RWPE1 (cell line): ENCODE measurements around the gene PSMC3.
A peak's percentile ranks its signal among the peaks of the same experiment; 100 is the strongest.

ENCODE experiments used
- CTCF ChIA-PET: fragments of 350-600 bp; sonication (Branson Sonifier 250); formaldehyde crosslinking; extraction: SDS; loops from one replicate; lab custom pipeline; 2021; lab: Yijun Ruan, JAX
- POLR2A ChIA-PET: fragments of 400-600 bp; formaldehyde crosslinking; extraction: SDS; loops from one replicate; lab custom pipeline; 2020; ENCODE audit warnings: antibody characterized with exemption; ENCODE audit not compliant: low non-redundant PET; lab: Yijun Ruan, JAX
- DNase-seq: peaks from one replicate; pipeline ENCODE4 v3.0.0; 2012; ENCODE audit warnings: low spot score
- H3K27ac ChIP-seq: fragments of 450-650 bp; 2 replicates; pipeline ENCODE4 v1.5.1; 2017
- CTCF ChIP-seq: fragments of 450-650 bp; conservative IDR thresholded peaks from 2 replicates; pipeline ENCODE4 v1.5.1; 2017; ENCODE audit warnings: low read depth, mild to moderate bottlenecking

The PSMC3 gene

GRCh38 chr11:47426062-47426956 is at the start of gene PSMC3:
Gene PSMC3, minus strand, starts transcription at chr11:47426439. Its CDS starts 160 bp downstream, at chr11:47426279.
- TF ChIP-seq CTCF = no peak
- CTCF ChIA-PET = no interaction called here
- peak within 1 kb of the TSS; percentile 84 for H3K27ac ChIP-seq
- POLR2A ChIA-PET = no interaction called here
- peak; percentile 95 for DNase-seq

DNA sequence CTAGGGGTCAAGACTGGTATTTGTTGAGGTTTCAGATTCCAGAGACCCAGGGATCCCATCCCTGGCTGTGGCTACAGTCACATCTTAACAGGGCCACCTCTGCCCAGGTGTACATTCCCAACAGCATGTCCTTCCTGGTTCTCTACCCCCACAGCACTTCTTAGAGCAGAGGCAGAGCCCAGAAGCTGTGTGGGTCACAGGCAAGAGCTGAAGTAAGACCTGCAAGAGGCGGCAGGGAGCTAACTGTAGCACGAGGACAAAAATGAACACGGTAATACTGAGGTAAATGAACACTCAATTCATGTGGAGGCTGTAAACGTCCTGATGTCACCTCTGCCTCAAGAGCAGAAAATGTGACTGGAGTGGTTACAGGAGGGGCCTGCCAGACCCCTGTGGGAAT is 44.4 kb upstream of the PSMC3 start:
- ChIA-PET CTCF (interaction anchor here (0.6 to 1.1 kb wide), 3 partner anchors 12 to 99 kb away, joined by 3 read pairs; no protein-coding TSS in a partner anchor), POLR2A (no interaction called here)
- no peak overlapping the region for H3K27ac ChIP-seq
- DNase-seq = no peak
- TF ChIP-seq CTCF = no peak

GRCh38 chr11:47469361-47470179 is 43.3 kb upstream of the PSMC3 start:
- peak overlapping the region; percentile 44; the same call in 1 of the 2 replicates for H3K27ac ChIP-seq
- TF ChIP-seq CTCF = no peak
- ChIA-PET CTCF (interaction anchor here (0.7 to 1.2 kb wide), 3 partner anchors 13 to 30 kb away, joined by 3 to 5 read pairs (median 3); no protein-coding TSS in a partner anchor), POLR2A (no interaction called here)
- DNase-seq = no peak

GRCh38 chr11:47468598-47469214 is 42.5 kb upstream of the PSMC3 start:
- H3K27ac ChIP-seq = peak overlapping the region; percentile 44; the same call in 1 of the 2 replicates
- POLR2A ChIA-PET = no interaction called here
- CTCF ChIA-PET = interaction anchor here (1.2 kb wide), 1 partner anchor 14 kb away, joined by 3 read pairs; no protein-coding TSS in a partner anchor
- DNase-seq = no peak
- TF ChIP-seq CTCF = no peak

- ChIA-PET POLR2A (no interaction called here), CTCF (no interaction called here)
- DNase-seq = no peak
- no peak for TF ChIP-seq CTCF
- peak overlapping the region; percentile 63 for H3K27ac ChIP-seq
These were observed 41.1 kb upstream of the PSMC3 start for GRCh38 chr11:47467357-47467756.
